ELR (cell line): ENCODE data around the gene PSMC1.
A peak's percentile ranks its signal among the peaks of the same experiment; 100 is the strongest.

Experiments
- DNase-seq: peaks from one replicate; pipeline ENCODE4 v3.0.0-alpha.2; 2015; ENCODE audit warnings: low read depth

Gene PSMC1

DNA sequence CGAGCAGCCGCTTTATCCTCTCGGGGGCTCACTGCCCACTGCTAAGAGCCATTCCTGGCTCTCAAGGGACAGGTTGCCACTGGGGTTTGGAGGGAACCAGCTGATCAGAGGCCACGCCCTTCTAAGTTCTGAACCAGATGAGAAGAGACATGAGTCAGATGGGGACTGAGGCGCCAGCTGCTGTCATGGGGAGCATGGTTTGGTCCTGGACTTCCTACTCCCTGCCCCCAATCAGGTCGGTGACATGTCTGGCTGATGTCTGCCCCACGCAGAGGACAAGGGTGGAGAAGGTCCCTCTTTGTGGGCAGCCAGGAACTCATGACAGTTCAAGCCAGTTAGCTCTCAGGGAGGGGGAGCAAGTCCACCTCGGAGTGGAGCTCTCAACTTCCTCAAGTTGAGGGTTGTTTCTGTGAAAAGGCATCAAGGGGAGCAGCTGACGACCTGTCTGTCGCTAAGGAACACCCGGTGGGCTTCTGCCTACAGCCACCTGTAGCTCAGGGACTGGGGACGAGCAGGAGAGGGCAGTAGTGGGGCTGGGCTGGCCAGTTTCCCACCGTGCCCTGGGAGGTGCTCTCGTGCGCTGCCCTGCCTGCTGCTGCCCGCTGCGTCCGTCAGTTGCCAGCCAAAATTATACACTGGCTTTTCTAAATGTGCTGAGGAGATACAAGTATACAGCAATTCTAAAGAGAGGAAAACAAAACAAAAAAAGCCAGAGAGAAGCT is 20.5 kb downstream of the PSMC1 start:
- DNase-seq = peak; percentile 56

DNA sequence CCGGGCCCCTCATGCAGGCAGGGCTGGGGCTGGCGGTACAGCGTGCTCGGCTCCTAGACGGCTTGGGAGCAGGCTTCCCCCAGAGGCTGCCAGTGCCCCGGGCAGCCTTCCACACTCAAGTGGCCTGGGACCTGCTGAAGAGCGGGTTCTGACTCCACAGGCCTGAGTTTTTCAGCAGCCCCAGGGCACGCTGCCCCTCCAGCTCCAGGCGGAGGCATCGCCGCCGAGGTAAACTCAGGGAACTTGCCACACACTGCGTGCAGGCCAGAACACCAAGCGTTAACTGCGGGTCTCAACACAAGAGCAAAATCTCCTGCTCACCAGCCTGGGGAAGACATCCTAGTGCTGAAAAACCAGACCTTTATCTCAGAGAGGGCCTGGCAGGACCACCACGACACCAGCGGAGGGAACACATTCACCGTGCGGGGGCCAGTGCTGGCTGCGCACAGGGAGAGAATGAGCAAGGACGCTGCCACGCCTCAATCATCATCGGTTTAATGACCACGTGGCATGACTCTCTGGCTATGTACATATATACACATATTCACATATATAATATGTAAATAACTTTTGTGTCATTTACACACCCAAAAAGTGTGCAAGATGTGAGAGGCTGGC is 21.3 kb downstream of the PSMC1 start:
- no peak for DNase-seq

DNA sequence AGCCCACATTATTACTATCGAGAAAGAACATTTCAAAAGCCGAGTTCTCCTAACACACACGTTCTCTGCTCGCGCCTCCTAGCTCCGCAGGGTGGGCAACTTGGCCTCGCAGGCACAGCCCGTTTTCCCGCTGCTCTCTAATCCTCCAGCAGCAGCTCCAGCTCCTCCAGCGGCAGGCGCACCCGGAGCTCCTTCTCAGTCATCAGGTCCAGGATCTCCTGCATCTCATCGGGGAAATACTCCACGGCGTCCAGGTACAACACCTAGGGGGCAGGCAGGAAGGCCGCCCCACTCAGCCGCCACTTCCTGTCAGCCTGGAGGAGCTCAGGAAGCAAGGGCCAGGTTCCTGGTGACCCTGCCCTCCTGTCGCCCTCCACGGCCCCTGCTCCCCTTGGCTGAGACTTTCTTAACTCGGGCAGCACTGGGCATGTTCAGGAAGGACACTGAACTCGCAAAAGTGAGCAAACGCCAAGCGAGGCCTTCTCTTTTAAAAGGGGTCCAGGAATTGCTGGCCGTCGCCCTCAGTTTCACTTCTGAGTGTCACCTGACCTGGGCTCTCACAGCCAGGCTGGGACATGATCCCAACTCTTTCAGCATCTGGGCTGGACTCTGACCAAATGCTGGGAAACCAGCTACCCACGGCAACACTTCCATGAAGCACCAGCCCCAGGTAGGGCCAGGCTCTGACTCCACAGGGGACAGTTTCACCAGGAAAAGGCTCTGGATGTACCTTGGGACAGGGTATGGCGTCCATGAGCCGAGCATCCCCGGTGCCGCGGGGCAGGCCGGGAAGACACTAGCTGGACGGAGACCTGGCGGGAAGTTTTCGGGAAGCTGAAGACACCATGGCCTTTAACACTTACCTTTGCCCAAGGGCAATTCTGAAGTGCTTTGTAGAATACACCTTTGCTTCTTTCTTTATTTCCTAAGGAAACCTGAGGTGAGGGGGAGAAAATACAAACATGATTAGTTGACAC is 22.1 kb downstream of the PSMC1 start:
- no peak for DNase-seq

DNA sequence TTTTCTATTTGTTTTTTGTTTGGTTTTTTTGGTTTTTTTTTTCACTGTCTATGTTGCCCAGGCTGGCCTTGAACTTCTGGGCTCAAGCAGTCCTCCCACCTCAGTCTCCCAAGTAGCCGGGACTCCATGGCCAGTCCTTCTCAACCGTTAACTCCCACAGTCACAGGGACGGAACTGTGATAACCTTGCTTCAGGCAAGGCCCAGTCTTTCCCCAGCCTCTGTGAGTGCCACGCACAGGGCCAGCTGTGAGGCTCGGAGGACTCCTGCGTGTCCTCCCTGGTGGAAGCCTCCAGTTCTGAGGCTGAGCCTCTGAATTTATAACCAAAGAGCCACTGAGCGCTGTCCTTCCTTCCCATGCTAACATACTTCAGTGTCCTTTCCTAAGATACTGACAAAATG is 23.7 kb downstream of the PSMC1 start:
- no peak for DNase-seq

GRCh38 chr14:90281261-90281660 is 24.9 kb downstream of the PSMC1 start:
- DNase-seq = peak; percentile 92

DNA sequence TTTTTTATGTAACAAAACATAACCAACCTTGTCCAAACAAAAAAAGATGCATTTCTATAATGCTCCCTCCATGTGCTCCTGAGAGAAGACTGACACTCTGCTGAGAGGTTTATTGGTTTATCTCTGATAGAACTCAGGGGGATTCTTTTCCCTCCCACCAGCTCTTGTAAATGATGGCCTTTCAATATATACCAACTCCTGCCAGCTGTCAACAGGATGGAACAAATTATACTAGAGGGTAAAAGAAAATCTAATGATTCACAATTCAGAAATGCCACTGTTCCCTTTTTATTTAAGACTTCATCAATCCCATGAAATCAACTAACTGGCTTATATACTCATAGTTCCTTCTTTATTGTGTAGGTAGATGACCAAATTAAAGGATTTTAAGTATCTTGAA is 25.4 kb downstream of the PSMC1 start:
- DNase-seq = peak; percentile 34

- no peak for DNase-seq
Observed at GRCh38 chr14:90287791-90288190, 31.4 kb downstream of the PSMC1 start.

GRCh38 chr14:90288651-90289355 is 32.5 kb downstream of the PSMC1 start:
- DNase-seq = no peak

- DNase-seq = no peak
Observed at GRCh38 chr14:90290337-90291011, 34.1 kb downstream of the PSMC1 start.

DNA sequence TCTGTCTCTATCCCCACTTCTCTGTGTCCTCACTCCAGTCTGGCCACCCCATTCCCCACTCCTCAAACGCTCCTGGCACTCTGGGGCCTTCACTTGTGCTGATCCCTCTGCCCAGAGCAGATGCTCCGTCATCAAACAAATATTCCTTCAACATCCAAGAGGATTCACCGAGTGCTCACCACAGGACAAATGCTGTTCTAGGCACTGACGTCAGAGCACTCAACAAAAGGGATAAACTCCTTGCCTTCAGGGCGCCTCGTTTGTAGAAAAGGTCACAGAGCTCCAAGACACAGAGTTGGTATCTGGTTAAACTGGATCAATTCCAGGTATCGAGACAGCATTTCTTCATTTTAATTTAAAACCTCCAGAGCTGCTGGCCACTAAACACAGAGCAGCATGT is 35.3 kb downstream of the PSMC1 start:
- peak; percentile 64 for DNase-seq

DNA sequence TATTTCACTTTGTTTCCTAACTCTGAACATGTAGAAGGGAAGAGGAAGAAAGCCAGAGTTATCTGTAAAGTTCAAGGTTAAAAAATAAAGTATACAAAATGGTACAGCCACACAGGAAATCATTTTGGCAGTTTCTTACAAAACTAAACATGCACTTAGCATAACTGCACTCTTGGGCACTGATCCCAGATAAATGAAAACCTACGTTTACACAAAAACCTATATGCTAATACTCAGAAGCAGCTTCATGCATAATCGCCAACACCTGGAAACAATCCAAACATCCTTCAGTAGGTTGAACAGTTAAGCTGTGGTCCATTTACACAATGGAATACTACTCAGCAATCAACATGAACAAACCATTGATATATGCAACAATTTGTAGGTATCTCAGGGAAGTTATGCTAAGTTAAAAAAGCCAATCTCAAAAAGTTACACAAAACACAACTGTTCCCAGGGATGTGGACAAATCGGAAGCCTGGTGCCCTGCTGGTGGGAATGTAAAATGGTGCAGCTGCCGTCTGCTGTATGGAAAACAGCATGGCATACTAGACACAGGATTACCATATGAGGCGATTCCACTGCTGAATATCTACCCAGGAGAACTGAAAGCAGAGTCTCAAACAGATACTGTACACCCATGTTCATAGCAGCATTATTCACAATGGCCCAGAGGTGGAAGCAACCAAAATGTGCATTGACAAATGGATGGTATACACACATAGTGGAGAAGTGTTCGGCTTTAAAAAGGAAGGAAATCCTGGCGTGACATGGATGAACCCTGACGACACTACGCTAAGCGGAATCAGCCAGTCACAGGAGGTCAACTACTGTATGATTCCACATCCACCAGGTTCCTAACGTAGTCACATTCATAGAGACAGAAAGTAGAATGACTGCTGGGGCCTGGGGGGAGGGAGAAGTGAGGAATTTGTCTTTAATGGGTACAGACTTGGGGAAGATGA is 37.7 kb downstream of the PSMC1 start:
- no peak for DNase-seq

DNA sequence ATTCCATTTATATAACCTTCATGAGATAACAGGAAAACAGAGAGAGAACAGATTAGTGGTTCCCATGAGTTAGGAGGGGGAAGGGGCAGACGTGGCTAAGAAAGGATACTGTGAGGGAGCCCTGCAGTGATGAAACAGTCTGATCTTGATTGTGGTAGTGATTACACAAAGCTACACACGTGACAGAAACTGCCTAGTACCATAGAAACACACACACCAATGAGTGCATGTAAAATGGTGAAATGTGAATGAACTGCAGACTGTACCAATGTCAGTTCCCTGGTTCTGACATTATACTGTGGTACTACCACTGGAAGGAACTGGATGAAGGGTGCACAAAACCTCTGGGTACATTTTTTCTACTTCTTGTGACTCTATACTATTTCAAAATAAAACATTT is 38.5 kb downstream of the PSMC1 start:
- no peak for DNase-seq

DNA sequence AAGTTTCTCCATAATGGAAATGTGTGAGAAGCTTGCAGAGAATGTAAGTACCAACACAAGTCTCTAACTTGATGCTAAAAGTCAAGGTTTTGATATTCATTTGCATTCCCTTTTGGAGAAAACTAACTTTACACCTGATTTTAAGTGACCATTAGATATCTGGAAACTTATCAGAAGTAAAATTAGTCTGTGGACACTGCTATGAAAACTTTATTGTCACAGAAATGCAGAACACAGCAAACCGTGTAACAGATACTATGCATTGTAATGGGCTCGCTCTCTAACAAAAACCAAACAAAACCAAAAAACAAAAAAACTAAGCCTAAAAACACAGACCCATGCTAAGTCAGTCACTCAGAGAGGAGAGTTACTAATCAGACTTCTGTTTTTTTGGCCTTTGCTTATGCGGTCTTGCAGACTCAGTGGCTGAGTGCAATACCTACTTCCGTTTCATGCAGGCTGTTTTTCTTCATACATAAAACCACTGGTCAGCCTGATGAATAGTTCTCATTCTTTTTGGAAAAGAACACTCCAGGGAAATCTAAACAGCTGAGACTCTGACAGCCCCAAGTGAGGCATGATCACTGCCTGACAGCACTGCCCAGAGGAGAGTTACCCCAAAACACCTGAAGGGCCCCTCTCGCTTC is 39.6 kb downstream of the PSMC1 start:
- no peak for DNase-seq

DNA sequence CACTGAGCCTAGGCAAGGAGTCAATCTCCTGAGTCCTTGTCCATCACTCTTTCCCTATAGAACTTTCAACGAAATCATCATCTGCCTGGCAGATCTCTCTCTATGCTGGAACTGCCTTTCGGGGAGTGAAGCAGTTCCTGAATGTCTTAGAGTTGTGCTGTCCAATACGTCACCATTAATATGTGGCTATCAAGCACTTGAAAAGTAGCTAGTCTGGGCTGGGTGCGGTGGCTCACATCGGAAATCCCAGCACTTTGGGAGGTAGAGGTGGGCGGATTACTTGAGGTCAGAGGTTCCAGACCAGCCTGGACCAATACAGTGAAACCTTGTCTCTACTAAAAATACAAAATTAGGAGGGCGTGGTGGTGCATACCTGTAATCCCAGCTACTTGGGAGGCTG is 40.3 kb downstream of the PSMC1 start:
- DNase-seq = no peak

- DNase-seq = no peak
Observed at GRCh38 chr14:90297876-90298629, 41.7 kb downstream of the PSMC1 start.

GRCh38 chr14:90299408-90299807 is 43.1 kb downstream of the PSMC1 start:
- no peak for DNase-seq

- peak; percentile 23 for DNase-seq
Observed at GRCh38 chr14:90300611-90301047, 44.3 kb downstream of the PSMC1 start.

DNA sequence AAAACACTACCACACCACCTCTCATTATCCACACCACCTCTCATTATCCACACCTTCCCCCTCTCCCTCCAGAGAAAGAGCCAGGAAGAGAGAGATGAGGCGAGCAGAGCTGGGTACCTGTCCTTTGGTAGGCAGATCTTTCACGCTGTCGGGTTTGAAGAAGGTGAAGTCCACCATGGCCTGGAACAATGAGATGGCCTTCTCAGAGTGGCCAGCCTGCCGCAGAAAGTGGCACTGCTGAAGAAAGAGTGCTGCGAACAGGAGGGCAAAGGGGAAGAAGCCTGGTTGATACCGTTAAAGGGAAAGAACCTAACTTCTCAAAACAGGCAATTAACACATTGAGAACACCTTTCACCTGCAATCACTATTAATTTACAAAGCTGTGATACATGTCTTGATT is 44.8 kb downstream of the PSMC1 start:
- DNase-seq = no peak

GRCh38 chr14:90301668-90302090 is 45.3 kb downstream of the PSMC1 start:
- peak; percentile 61 for DNase-seq
